GOT3 (cell line): ENCODE measurements around the gene BOD1L2.

Source experiments
- DNase-seq: peaks from one replicate; lab custom pipeline; 2025; ENCODE audit warnings: mixed read lengths; lab: John Stamatoyannopoulos, UW

The BOD1L2 gene

GRCh38 chr18:57146956-57147636, at the start of gene BOD1L2:
Gene BOD1L2, plus strand, starts transcription at chr18:57147087. Its CDS starts 226 bp downstream, at chr18:57147313.
- no peak for DNase-seq

GRCh38 chr18:57107140-57107832, 39.6 kb upstream of the BOD1L2 start:
- no peak for DNase-seq

GRCh38 chr18:57110290-57110689, 36.6 kb upstream of the BOD1L2 start:
- no peak for DNase-seq

GRCh38 chr18:57113799-57114420, 33.0 kb upstream of the BOD1L2 start:
- no peak for DNase-seq

- no peak for DNase-seq
These were observed 30.2 kb upstream of the BOD1L2 start for GRCh38 chr18:57116598-57117132.

- no peak for DNase-seq
These were observed 25.3 kb upstream of the BOD1L2 start for GRCh38 chr18:57121542-57122112.

- DNase-seq, result no peak
These were observed 23.9 kb upstream of the BOD1L2 start for GRCh38 chr18:57122936-57123510.

- DNase-seq, result no peak
These were observed 21.3 kb upstream of the BOD1L2 start for GRCh38 chr18:57125627-57126026.

- no peak for DNase-seq
These were observed 18.5 kb upstream of the BOD1L2 start for GRCh38 chr18:57128220-57128932.

- no peak for DNase-seq
These were observed 15.8 kb upstream of the BOD1L2 start for GRCh38 chr18:57131101-57131500.

- DNase-seq, result no peak
These were observed 15.1 kb upstream of the BOD1L2 start for GRCh38 chr18:57131782-57132181.

GRCh38 chr18:57134618-57135135, 12.2 kb upstream of the BOD1L2 start:
- DNase-seq, result no peak

GRCh38 chr18:57135699-57136098, 11.2 kb upstream of the BOD1L2 start:
- DNase-seq, result no peak

GRCh38 chr18:57137847-57138246, 9.0 kb upstream of the BOD1L2 start:
- DNase-seq, result no peak

- no peak for DNase-seq
These were observed 5.4 kb upstream of the BOD1L2 start for GRCh38 chr18:57141208-57142129.

GRCh38 chr18:57142324-57142723, 4.6 kb upstream of the BOD1L2 start:
- no peak for DNase-seq

GRCh38 chr18:57143265-57143664, 3.6 kb upstream of the BOD1L2 start:
- no peak for DNase-seq

- no peak for DNase-seq
These were observed 1.4 kb downstream of the BOD1L2 start for GRCh38 chr18:57148263-57148662.

- no peak for DNase-seq
These were observed 2.2 kb downstream of the BOD1L2 start for GRCh38 chr18:57149051-57149450.

- no peak for DNase-seq
These were observed 2.6 kb downstream of the BOD1L2 start for GRCh38 chr18:57149531-57149930.
